Esophagus muscularis mucosa (tissue), 4 donors: ENCODE results near the gene NAA15. TPM values are rescaled to one million over a fixed set of nuclear protein-coding genes. Genes with fewer than 3 reads are reported as not detected.
A peak's percentile ranks its signal among the peaks of the same experiment; 100 is the strongest.

Experiments
- DNase-seq: peaks from one replicate; pipeline ENCODE4 v3.0.0-alpha.2; 2017; ENCODE audit errors: extremely low spot score
- H3K27ac ChIP-seq, 4 donors: fragments of 200-600 bp; sonication (generic); replicated peaks in 1 of 4; 1 replicate in 3 of 4; 2 replicates in 1 of 4; pipeline ENCODE4 v1.5.1; 2016 to 2019; ENCODE audit warnings: mild to moderate bottlenecking in 1 of 4
- H3K27me3 ChIP-seq, 4 donors: fragments of 200-600 bp; sonication (generic); one replicate each; pipeline versions ENCODE4 v1.5.1 to v1.6.0; 2016 to 2019
- H3K36me3 ChIP-seq, 4 donors: fragments of 200-600 bp; sonication (generic); one replicate each; pipeline ENCODE4 v1.5.1; 2016 to 2019
- H3K4me1 ChIP-seq, 4 donors: fragments of 200-600 bp; sonication (generic); one replicate each; pipeline ENCODE4 v1.5.1; 2016 to 2019
- H3K4me3 ChIP-seq, 4 donors: fragments of 200-600 bp; sonication (generic); 1 replicate in 2 of 4; 2 replicates in 2 of 4; pipeline ENCODE4 v1.5.1; 2016 to 2019; ENCODE audit warnings: mild to moderate bottlenecking in 4 of 4, moderate library complexity in 1 of 4
- H3K9me3 ChIP-seq, 4 donors: fragments of 200-600 bp; sonication (generic); 1 replicate in 3 of 4; 2 replicates in 1 of 4; pipeline ENCODE4 v1.5.1; 2016 to 2019
- EP300 ChIP-seq: sonication (generic); formaldehyde crosslinking; IDR thresholded peaks from one replicate; pipeline ENCODE4 v1.6.1; 2017; ENCODE audit warnings: antibody characterized with exemption
- POLR2A ChIP-seq: fragments of 450-650 bp; IDR thresholded peaks from one replicate; pipeline ENCODE4 v1.6.1; 2017; ENCODE audit warnings: antibody characterized with exemption, moderate library complexity, mild to moderate bottlenecking, low read depth
- POLR2AphosphoS5 ChIP-seq, 2 donors: sonication (generic); formaldehyde crosslinking; IDR thresholded peaks; one replicate each; pipeline ENCODE4 v1.6.1; 2017; ENCODE audit warnings: antibody characterized with exemption in 2 of 2
- WGBS: methylation state at CpG from one replicate; pipeline ENCODE4 v1.1.5; 2018; 5-methylcytosine and 5-hydroxymethylcytosine counted together
- intact Hi-C: fragments of 100-400 bp; cut with DNase I; formaldehyde crosslinking; loops from one replicate; pipeline ENCODE4 v1.15.1; 2023
- total RNA-seq, 4 donors: library from RNA; depleted of rRNA; stranded (reverse); fragments of >200 nt; gene quantifications; one replicate each; pipeline versions ENCODE4 v1.1.0 to v1.2.1, GENCODE V29; 2016
- TF ChIP-seq, protein P1 (sequence below), 3 experiments: fragments of 200-600 bp in 2 of 3; fragments of 450-650 bp in 1 of 3; sonication (generic) in 2 of 3; IDR thresholded peaks; one replicate each; pipeline ENCODE4 v1.5.1; 2017 to 2019; ENCODE audit warnings: antibody characterized with exemption in 3 of 3, mild to moderate bottlenecking in 2 of 3, moderate library complexity in 1 of 3

NAA15 gene
- total RNA-seq, 4 donors from 2014 or later = 21.0 to 32.1 (median 25.3) TPM

DNA sequence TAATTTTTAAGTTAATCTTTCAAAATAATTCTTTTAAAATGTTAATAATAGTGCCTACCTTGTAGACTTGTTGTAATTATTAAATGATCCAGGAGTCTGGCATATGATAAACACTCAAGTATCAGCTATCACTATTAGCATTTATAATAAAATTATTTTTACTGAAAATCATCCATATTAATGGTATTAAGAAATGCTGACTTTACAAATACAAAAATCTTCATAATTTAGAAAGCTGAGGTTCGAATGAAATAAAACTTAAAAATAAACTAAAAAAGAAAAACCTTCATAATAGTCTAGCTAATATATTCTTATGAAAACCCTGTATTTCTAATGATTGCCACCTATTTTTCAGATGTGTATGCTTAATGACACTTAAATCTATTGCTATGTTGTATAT is 26.5 kb upstream of the NAA15 start:
- Histone ChIP-seq H3K27me3 (peaks cover 0 to 3% (median 0%) of the 10 kb centered on the region in 4 donors), H3K27ac (no peak overlapping the region), H3K9me3 (no peaks in the 10 kb centered on the region), H3K36me3 (no peaks in the 10 kb centered on the region), H3K4me1 (peaks cover 0 to 11% (median 9%) of the 10 kb centered on the region in 4 donors), H3K4me3 (no peak overlapping the region)
- 96% methylated on average over 1 of the region's 1 CpG for WGBS
- no peak for DNase-seq
- intact Hi-C loops = no loop called here
- TF ChIP-seq, protein P1, sequence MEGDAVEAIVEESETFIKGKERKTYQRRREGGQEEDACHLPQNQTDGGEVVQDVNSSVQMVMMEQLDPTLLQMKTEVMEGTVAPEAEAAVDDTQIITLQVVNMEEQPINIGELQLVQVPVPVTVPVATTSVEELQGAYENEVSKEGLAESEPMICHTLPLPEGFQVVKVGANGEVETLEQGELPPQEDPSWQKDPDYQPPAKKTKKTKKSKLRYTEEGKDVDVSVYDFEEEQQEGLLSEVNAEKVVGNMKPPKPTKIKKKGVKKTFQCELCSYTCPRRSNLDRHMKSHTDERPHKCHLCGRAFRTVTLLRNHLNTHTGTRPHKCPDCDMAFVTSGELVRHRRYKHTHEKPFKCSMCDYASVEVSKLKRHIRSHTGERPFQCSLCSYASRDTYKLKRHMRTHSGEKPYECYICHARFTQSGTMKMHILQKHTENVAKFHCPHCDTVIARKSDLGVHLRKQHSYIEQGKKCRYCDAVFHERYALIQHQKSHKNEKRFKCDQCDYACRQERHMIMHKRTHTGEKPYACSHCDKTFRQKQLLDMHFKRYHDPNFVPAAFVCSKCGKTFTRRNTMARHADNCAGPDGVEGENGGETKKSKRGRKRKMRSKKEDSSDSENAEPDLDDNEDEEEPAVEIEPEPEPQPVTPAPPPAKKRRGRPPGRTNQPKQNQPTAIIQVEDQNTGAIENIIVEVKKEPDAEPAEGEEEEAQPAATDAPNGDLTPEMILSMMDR (IDR thresholded peaks at IDR 0.05) = no peak

DNA sequence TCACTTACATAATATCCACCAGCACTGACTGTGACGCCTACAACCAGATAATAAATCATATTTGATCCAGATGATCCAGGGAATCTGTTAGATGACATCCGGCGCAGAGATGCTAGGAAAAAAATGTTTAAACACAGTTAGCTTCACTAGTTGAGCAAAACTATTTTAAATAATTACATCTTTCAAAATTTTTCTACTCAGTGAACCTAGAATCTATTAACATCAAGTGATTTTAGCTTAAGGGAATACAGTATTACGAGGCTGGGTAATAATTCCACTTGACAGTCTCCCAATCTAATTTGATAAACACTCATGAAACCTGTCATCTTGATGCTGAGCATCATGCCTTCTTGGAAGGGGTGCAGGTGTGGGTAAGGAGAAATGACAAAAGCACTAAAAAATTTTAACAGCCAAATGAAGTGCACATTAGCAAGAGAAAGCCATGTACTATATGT is 26.0 kb upstream of the NAA15 start:
- TF ChIP-seq POLR2A = no peak
- no peak for TF ChIP-seq POLR2AphosphoS5 (IDR thresholded peaks at IDR 0.05)
- TF ChIP-seq EP300 = no peak
- TF ChIP-seq, protein P1 (IDR thresholded peaks at IDR 0.05) = no peak
- WGBS = 61% methylated on average over 4 of the region's 4 CpGs
- H3K27ac ChIP-seq = no peak overlapping the region
- H3K4me1 ChIP-seq = peaks cover 0 to 17% (median 14%) of the 10 kb centered on the region in 4 donors
- peaks cover 0 to 3% (median 0%) of the 10 kb centered on the region in 4 donors for H3K27me3 ChIP-seq
- no peaks in the 10 kb centered on the region for H3K9me3 ChIP-seq
- intact Hi-C loops = no loop called here
- DNase-seq = no peak
- no peaks in the 10 kb centered on the region for H3K36me3 ChIP-seq
- no peak overlapping the region for H3K4me3 ChIP-seq

DNA sequence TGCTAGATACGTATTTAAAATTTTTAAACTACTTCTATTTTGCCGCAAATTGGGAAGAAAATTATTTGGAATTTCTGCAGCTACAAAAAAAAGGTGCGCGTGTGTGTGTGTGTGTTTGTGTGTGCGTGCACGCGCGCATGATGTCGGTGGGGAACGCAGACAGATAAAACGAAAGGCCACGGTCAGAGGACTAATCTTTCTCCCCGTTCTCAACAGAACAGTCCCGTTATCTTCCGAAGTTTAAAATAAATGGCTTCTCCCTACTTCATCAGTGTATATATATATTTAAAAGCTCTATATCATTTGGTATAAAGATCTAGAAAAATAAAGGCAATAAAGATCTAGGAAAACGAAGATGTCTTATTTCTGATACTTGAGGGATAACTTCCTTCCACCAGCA is 22.8 kb upstream of the NAA15 start:
- Histone ChIP-seq H3K36me3 (no peaks in the 10 kb centered on the region), H3K27me3 (peaks cover 0 to 3% (median 0%) of the 10 kb centered on the region in 4 donors), H3K27ac (no peak overlapping the region), H3K4me3 (peak overlapping the region in 3 of 4 donors; percentile 53 to 62 (median 56)), H3K9me3 (no peaks in the 10 kb centered on the region), H3K4me1 (peaks cover 0 to 17% (median 16%) of the 10 kb centered on the region in 4 donors)
- TF ChIP-seq POLR2A (no peak), POLR2AphosphoS5 (IDR thresholded peaks at IDR 0.05) (no peak), EP300 (no peak)
- TF ChIP-seq, protein P1 (IDR thresholded peaks at IDR 0.05) = no peak
- intact Hi-C loops = no loop called here
- DNase-seq = no peak
- 88% methylated on average over 16 of the region's 16 CpGs for WGBS

DNA sequence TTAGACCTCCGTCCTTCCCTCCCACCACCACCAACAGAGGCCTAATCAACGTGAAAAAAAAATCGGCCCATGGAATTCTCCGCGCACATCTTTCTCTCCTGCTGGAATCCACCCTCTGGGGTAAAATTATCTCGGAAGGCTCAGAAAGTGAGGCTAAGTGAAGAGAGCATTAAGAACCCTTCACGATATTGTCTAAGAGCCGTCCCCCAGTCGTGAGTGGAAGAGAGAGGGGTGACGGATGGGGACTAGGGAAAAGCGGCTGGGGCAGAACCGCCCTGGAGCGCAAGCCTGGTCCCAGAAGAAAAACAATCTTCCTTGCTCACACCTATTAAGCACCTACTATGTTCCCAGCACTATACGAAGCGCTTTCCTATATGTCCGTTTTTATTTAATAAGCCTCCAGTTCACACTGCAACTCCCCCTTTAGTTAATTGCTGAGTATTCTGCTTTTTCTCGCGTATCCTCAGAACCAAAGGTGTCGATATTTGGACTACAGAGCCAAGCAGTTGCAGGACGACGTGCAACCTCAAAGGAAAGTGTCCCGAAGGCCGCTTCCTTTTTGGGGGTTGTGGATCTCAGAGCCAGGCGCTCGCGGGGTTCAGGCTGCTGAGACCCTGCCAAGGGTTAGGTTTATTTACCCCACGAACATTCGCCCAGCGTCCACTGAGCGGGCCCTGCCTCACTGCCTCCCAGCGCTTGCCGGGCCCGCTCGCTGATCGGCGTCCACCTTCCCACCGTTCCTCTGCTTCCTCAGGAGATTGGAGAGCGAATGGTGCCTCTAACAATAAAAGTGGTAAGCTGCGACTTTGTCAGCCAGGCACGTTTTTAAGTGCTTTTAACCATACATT is 22.2 kb upstream of the NAA15 start:
- intact Hi-C loops = no loop called here
- Histone ChIP-seq H3K4me3 (peak overlapping the region; percentile 53 to 62 (median 58)), H3K36me3 (no peaks in the 10 kb centered on the region), H3K9me3 (no peaks in the 10 kb centered on the region), H3K27me3 (peaks cover 0 to 3% (median 0%) of the 10 kb centered on the region in 4 donors), H3K27ac (peak overlapping the region in 1 of 4 donors; percentile 65), H3K4me1 (peaks cover 0 to 17% (median 16%) of the 10 kb centered on the region in 4 donors)
- 38% methylated on average over 31 of the region's 40 CpGs for WGBS
- TF ChIP-seq EP300 (no peak), POLR2AphosphoS5 (IDR thresholded peaks at IDR 0.05) (no peak), POLR2A (no peak)
- TF ChIP-seq, protein P1 (IDR thresholded peaks at IDR 0.05) = no peak
- no peak for DNase-seq
